Measurements from ENCODE around the gene GFY.

Gene GFY

DNA sequence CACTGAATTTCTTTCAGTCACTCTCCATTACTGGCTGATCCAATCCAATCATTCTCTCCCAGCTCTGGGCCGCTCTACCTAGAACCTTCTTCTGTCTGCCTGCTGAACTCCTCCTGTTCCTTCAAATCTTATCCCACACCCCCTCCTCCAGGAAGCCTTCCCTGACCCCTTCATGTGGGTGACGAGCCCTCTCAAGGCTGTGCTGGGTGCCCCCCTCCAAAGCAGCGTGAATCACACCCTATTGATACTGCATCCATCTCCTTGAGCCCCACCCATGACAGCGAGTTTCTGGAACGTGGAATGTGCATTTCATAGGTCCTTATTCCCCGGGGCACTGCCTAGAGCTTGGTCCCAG lies 23.2 kb downstream of the GFY start:
- DNase-seq (ENCODE audit: low spot score): no peak
- TF ChIP-seq, protein P1, sequence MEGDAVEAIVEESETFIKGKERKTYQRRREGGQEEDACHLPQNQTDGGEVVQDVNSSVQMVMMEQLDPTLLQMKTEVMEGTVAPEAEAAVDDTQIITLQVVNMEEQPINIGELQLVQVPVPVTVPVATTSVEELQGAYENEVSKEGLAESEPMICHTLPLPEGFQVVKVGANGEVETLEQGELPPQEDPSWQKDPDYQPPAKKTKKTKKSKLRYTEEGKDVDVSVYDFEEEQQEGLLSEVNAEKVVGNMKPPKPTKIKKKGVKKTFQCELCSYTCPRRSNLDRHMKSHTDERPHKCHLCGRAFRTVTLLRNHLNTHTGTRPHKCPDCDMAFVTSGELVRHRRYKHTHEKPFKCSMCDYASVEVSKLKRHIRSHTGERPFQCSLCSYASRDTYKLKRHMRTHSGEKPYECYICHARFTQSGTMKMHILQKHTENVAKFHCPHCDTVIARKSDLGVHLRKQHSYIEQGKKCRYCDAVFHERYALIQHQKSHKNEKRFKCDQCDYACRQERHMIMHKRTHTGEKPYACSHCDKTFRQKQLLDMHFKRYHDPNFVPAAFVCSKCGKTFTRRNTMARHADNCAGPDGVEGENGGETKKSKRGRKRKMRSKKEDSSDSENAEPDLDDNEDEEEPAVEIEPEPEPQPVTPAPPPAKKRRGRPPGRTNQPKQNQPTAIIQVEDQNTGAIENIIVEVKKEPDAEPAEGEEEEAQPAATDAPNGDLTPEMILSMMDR (IDR thresholded peaks at IDR 0.05; ENCODE audit: extremely low read depth, missing control alignments): no peak

DNA sequence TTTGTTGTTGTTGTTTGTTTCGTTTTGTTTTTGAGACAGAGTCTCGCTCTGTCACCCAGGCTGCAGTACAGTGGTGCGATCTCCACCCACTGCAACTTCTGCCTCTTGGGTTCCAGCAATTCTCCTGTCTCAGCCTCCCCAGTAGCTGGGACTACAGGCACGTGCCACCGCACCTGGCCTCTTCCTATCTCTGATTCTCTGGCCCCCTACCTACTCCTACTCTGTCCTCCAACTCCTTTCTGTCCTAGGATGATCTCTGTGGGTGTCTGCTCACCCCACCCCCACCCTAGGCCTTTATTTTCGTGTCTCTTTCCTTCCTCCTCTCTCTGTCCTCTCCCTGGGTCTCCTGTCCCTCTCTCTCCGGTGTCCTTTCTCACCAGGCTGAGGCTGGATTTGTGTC lies 25.2 kb downstream of the GFY start:
- TF ChIP-seq, protein P1 (IDR thresholded peaks at IDR 0.05; ENCODE audit: extremely low read depth, missing control alignments): no peak
- DNase-seq (ENCODE audit: low spot score): no peak

DNA sequence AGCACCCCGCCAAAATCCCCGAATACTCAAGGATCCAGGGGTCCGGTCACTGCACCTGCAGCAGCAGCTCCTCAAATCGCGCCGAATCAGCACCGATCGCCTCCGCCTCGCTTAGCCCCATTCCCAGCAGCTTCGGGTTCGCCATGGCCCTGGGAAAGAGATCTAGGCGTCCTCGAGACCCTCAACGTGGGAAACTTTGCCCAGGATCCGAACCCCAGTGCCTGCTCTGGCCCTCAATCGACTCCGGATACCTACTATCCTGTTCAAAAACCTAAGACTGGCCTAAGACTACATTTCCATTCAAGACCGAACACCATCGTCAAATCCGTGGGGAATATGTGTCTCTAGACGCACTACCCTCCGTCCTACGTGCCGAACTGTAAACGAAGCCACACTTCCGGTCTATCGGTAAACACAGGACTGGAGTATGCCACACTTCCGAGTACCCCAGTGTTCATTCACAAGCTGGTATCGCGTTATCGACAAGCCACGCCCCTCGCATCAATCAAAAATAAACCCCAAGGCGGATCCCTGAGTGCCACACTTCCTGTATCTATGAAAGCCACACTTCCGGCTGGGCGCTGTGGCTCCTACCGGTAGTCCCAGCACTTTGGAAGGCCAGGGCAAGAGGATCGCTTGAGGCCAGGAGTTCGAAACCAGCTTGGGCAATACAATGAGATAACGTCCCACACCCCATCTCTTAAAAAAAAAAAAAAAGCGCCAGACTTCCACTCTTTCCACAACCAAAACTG lies 26.4 kb downstream of the GFY start, which contains the start of gene PIH1D1:
TSS of gene PIH1D1 (minus strand) at position 385 of the 752 bp plus-strand sequence. CDS start at position 145, 240 bp downstream.
- DNase-seq (ENCODE audit: low spot score): peak; percentile 90
- TF ChIP-seq, protein P1 (IDR thresholded peaks at IDR 0.05; ENCODE audit: extremely low read depth, missing control alignments): no peak

DNA sequence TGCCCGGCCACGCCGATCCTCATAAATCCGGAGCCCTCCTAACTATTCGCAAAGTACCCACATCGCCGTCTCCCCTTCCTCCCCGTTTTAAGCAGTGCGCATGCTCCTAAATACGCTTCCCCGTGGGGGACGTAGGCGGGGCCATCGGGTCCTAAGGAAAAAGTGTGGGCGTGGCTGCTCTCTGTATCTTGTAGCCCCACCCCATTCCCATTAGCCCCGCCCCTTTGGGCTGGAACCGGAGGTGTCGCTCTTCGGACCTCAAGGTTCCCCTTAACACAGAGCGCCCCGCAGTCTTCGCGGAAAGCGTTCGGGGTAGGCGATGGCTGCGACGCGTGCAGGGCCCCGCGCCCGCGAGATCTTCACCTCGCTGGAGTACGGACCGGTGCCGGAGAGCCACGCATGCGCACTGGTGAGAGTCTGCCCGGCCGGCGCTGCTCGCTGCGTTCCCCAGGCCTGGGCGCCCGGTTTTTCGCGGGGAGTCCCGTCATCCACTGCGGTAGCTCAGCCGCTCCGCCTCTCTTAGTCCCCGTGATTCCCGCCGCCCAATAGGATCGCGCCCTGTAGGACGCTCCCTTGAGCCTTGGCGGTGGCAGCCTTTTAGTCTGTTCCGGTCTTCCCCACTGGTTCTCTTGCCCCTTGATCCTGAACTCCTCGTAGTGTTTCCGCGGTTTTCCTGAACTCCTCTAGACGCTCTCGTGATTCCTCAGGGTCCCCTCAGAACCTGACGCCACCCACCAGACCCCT lies 28.0 kb downstream of the GFY start, which contains the start of gene ALDH16A1:
TSS of gene ALDH16A1 (plus strand) at position 213 of the 744 bp plus-strand sequence. CDS start at position 320, 107 bp downstream.
- peak; percentile 95 for DNase-seq (ENCODE audit: low spot score)

DNA sequence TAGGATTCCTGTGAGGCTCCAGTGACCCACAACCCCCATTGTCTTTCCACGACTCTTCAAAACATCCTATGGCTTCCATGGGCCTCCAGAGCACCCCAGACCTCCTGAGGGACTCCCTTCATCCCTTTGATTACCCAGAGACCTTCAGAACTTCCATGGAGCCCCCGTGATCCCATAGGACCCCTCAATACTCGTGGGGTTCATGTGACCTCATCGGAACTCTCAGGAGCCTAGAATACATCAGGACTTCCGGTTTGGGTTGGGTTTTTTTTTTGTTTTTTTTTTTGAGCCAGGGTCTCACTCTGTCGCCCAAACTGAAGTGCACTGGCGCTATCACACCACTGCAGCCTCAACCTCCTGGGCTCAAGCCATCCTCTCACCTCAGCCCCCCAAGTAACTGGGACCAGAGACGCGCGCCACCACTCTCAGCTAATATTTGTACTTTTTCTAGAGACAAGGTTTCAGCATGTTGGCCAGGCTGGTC lies 28.6 kb downstream of the GFY start:
- DNase-seq (ENCODE audit: low spot score): peak; percentile 49
- TF ChIP-seq, protein P1 (IDR thresholded peaks at IDR 0.05; ENCODE audit: extremely low read depth, missing control alignments): no peak

More for the DNA sequence above, 28.0 kb downstream of the GFY start, which contains the start of gene ALDH16A1:
- TF ChIP-seq, protein P1 (IDR thresholded peaks at IDR 0.05; ENCODE audit: extremely low read depth, missing control alignments): no peak

DNA sequence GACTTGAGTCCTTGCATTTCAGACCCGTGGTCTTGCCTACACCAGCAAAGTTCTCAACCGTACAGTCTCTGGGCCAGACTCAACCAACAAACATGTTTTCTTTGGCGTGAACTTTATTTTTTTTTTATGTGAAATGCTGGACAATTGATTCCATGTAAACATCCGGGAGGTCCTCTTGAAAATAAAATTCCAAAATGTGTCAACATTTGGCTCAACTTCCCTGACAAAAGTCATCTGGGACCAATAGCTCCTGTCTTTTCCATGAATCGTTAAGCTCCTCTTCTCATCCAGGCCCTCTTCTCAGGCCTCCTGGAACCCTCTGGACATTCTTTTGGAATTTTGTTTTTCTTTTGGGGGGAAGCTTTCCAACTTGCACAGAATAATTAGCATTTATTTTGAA lies 30.6 kb downstream of the GFY start:
- no peak for DNase-seq (ENCODE audit: low spot score)
- TF ChIP-seq, protein P1 (IDR thresholded peaks at IDR 0.05; ENCODE audit: extremely low read depth, missing control alignments): no peak

DNA sequence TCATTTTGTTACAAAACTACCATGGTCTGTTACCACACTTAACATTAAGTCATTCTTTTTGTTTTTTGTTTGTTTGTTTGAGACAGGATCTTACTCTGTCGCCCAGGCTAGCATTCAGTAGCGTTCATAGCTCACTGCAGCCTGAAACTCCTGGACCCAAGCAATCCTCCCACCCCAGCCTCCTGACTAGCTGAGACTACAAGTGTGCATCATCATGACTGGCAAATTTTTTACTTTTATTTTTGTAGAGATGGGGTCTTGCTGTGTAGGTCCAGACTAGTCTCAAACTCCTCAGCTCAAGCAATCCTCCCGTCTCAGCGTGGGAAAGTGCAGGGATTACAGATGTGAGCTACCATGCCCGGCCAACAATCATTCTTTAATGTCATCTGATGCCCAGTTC lies 31.1 kb downstream of the GFY start:
- no peak for DNase-seq (ENCODE audit: low spot score)
- TF ChIP-seq, protein P1 (IDR thresholded peaks at IDR 0.05; ENCODE audit: extremely low read depth, missing control alignments): no peak
